H7 (cell line): ENCODE measurements around the gene CALHM4. TPM values are rescaled to one million over a fixed set of nuclear protein-coding genes. Genes with fewer than 3 reads are reported as not detected.
A peak's percentile ranks its signal among the peaks of the same experiment; 100 is the strongest.
"Not testable (repeated sequence)": the region's sequence is repeated elsewhere in the genome, so short reads cannot be mapped to it uniquely, and the experiment has no call there.

Experiments
- DNase-seq: peaks from one replicate; pipeline ENCODE4 v3.0.0; 2012
- H3K27me3 ChIP-seq: 2 replicates; pipeline ENCODE4 v1.6.0; 2011; ENCODE audit warnings: mild to moderate bottlenecking, low read length; ENCODE audit not compliant: control insufficient read depth, insufficient read depth
- H3K36me3 ChIP-seq: replicated peaks from 2 replicates; pipeline ENCODE4 v1.5.1; 2011; ENCODE audit warnings: low read length; ENCODE audit not compliant: control insufficient read depth, insufficient read depth
- H3K4me3 ChIP-seq: 2 replicates; pipeline ENCODE4 v1.5.1; 2011; ENCODE audit warnings: low read depth, mild to moderate bottlenecking, control low read depth, low read length, moderate library complexity; ENCODE audit not compliant: insufficient read depth
- total RNA-seq: library from RNA; depleted of rRNA; stranded (reverse); fragments of >200 nt; shearing (Covaris generic); gene quantifications from 2 replicates; pipeline ENCODE4 v1.2.3, GENCODE V29; 2014; rRNA removed

Gene CALHM4
- total RNA-seq, 1 experiment from 2014 or later, result not detected

GRCh38 chr6:116577486-116577885 is 23.9 kb downstream of the CALHM4 start:
- H3K27me3 ChIP-seq, result no peaks in the 10 kb centered on the region
- H3K36me3 ChIP-seq, result no peaks in the 10 kb centered on the region
- H3K4me3 ChIP-seq, result no peak overlapping the region
- DNase-seq, result no peak

- no peaks in the 10 kb centered on the region for H3K27me3 ChIP-seq
- no peak for DNase-seq
- H3K36me3 ChIP-seq, result no peaks in the 10 kb centered on the region; the same call in 1 of the 2 replicates
- no peak overlapping the region for H3K4me3 ChIP-seq
These were observed 24.8 kb downstream of the CALHM4 start for GRCh38 chr6:116578335-116578734.

- Histone ChIP-seq H3K27me3 (no peaks in the 10 kb centered on the region), H3K36me3 (no peaks in the 10 kb centered on the region; the same call in 1 of the 2 replicates), H3K4me3 (no peak overlapping the region)
- DNase-seq, result no peak
These were observed 25.6 kb downstream of the CALHM4 start for GRCh38 chr6:116579143-116579542.

GRCh38 chr6:116580198-116580597 is 26.6 kb downstream of the CALHM4 start:
- no peaks in the 10 kb centered on the region; the same call in none of the 2 replicates for H3K36me3 ChIP-seq
- H3K4me3 ChIP-seq, result no peak overlapping the region
- H3K27me3 ChIP-seq, result no peaks in the 10 kb centered on the region
- DNase-seq, result no peak

GRCh38 chr6:116586276-116586675 is 32.7 kb downstream of the CALHM4 start:
- no peaks in the 10 kb centered on the region for H3K27me3 ChIP-seq
- H3K4me3 ChIP-seq, result no peak overlapping the region
- no peak for DNase-seq
- H3K36me3 ChIP-seq, result peaks cover 1% of the 10 kb centered on the region

- H3K4me3 ChIP-seq, result no peak overlapping the region
- DNase-seq, result no peak
- H3K36me3 ChIP-seq, result peaks cover 1% of the 10 kb centered on the region
- no peaks in the 10 kb centered on the region for H3K27me3 ChIP-seq
These were observed 33.2 kb downstream of the CALHM4 start for GRCh38 chr6:116586738-116587137.

- no peak overlapping the region for H3K4me3 ChIP-seq
- DNase-seq, result no peak
These were observed 41.7 kb downstream of the CALHM4 start for GRCh38 chr6:116595247-116595646.

GRCh38 chr6:116596815-116597214 is 43.3 kb downstream of the CALHM4 start:
- H3K36me3 ChIP-seq, result peaks cover 7% of the 10 kb centered on the region
- peak; percentile 19 for DNase-seq
- H3K27me3 ChIP-seq, result no peaks in the 10 kb centered on the region
- no peak overlapping the region for H3K4me3 ChIP-seq

More at GRCh38 chr6:116595247-116595646, 41.7 kb downstream of the CALHM4 start:
- Histone ChIP-seq H3K27me3 (no peaks in the 10 kb centered on the region), H3K36me3 (peaks cover 7% of the 10 kb centered on the region)

GRCh38 chr6:116603916-116604315 is 50.4 kb downstream of the CALHM4 start:
- not testable (repeated sequence) for H3K4me3 ChIP-seq, H3K36me3 ChIP-seq, DNase-seq, H3K27me3 ChIP-seq

GRCh38 chr6:116604868-116605267 is 51.3 kb downstream of the CALHM4 start:
- not testable (repeated sequence) for H3K36me3 ChIP-seq, H3K27me3 ChIP-seq, H3K4me3 ChIP-seq, DNase-seq

GRCh38 chr6:116605935-116606334 is 52.4 kb downstream of the CALHM4 start:
- Histone ChIP-seq H3K27me3 (no peaks in the 10 kb centered on the region), H3K4me3 (no peak overlapping the region), H3K36me3 (no peaks in the 10 kb centered on the region)
- DNase-seq, result no peak

Other genes starting within 250 kb of the CALHM4 start
- gene DSE, start 182.8 kb upstream of the CALHM4 start, total RNA-seq, result 39.5 and 48.1 TPM in 2 replicates
- 0.45 and 2.1 TPM in 2 replicates for gene CALHM6, start 92.4 kb upstream of the CALHM4 start, total RNA-seq
- gene CALHM5, start 42.1 kb upstream of the CALHM4 start, total RNA-seq, result under 0.01 and 0.04 TPM in 2 replicates
- gene TRAPPC3L, start 8.1 kb upstream of the CALHM4 start, total RNA-seq, result not detected in 2 replicates
- gene RWDD1, start 17.8 kb downstream of the CALHM4 start, total RNA-seq, result 31.4 and 36.4 TPM in 2 replicates
- gene RSPH4A, start 62.7 kb downstream of the CALHM4 start, total RNA-seq, result 0.03 TPM in 1 of 2 replicates, not detected in the other
- 18.9 and 24.2 TPM in 2 replicates for gene ZUP1, start 115.0 kb downstream of the CALHM4 start, total RNA-seq
- 8.6 and 15.5 TPM in 2 replicates for gene KPNA5, start 127.5 kb downstream of the CALHM4 start, total RNA-seq
- 1.5 and 1.6 TPM in 2 replicates for gene FAM162B, start 212.0 kb downstream of the CALHM4 start, total RNA-seq